Frontal cortex (tissue), 4 donors: ENCODE data around the gene CTSZ. TPM values are rescaled to one million over a fixed set of nuclear protein-coding genes. Genes with fewer than 3 reads are reported as not detected.

Experiments used
- DNase-seq, 2 donors: peaks; one replicate each; pipeline ENCODE4 v3.0.0; 2012; ENCODE audit warnings: low spot score in 2 of 2
- FAIRE-seq: peaks from 2 replicates; lab custom pipeline; 2012; peaks lifted over from hg19 to GRCh38; lab: Jason Lieb, UNC
- total RNA-seq: library from RNA; depleted of rRNA; stranded (reverse); fragments of >200 nt; gene quantifications from one replicate; pipeline ENCODE4 v1.2.3, GENCODE V29; 2014
- donor health status: control.
- donor health status: control.
- donor health status: control.

CTSZ gene
- total RNA-seq, 1 donor from 2014 or later = 10.6 TPM

- DNase-seq (no peak), FAIRE-seq (no peak)
Observed at GRCh38 chr20:59001449-59002171, 5.4 kb downstream of the CTSZ start.

GRCh38 chr20:59001068-59001448 lies 6.0 kb downstream of the CTSZ start:
- no peak for FAIRE-seq

GRCh38 chr20:59000326-59000725 lies 6.7 kb downstream of the CTSZ start:
- no peak for DNase-seq
- no peak for FAIRE-seq

More at GRCh38 chr20:59001068-59001448, 6.0 kb downstream of the CTSZ start:
- DNase-seq = no peak

GRCh38 chr20:58998656-58999055 lies 8.4 kb downstream of the CTSZ start:
- DNase-seq (no peak), FAIRE-seq (no peak)

GRCh38 chr20:58997141-58997770 lies 9.8 kb downstream of the CTSZ start:
- DNase-seq (no peak), FAIRE-seq (no peak)

GRCh38 chr20:58996226-58996611 lies 10.8 kb downstream of the CTSZ start:
- no peak for FAIRE-seq
- DNase-seq = no peak

- DNase-seq = no peak
Observed at GRCh38 chr20:58995461-58996225, 11.4 kb downstream of the CTSZ start.

GRCh38 chr20:58994390-58995159 lies 12.5 kb downstream of the CTSZ start:
- FAIRE-seq (no peak), DNase-seq (no peak)

More at GRCh38 chr20:58995461-58996225, 11.4 kb downstream of the CTSZ start:
- FAIRE-seq = no peak

- no peak for DNase-seq
- no peak for FAIRE-seq
Observed at GRCh38 chr20:58993332-58994248, 13.5 kb downstream of the CTSZ start.

- no peak for FAIRE-seq
- DNase-seq = no peak
Observed at GRCh38 chr20:58992911-58993310, 14.1 kb downstream of the CTSZ start.

- no peak for FAIRE-seq
- DNase-seq = no peak
Observed at GRCh38 chr20:58991715-58992114, 15.3 kb downstream of the CTSZ start.

- no peak for DNase-seq
- FAIRE-seq = no peak
Observed at GRCh38 chr20:58990651-58991445, 16.2 kb downstream of the CTSZ start.

GRCh38 chr20:58989196-58989595 lies 17.9 kb downstream of the CTSZ start:
- FAIRE-seq (no peak), DNase-seq (no peak)

GRCh38 chr20:58988565-58988882 lies 18.5 kb downstream of the CTSZ start:
- FAIRE-seq (no peak), DNase-seq (no peak)

- DNase-seq (no peak), FAIRE-seq (no peak)
Observed at GRCh38 chr20:58987790-58988564, 19.1 kb downstream of the CTSZ start.

- DNase-seq = no peak
Observed at GRCh38 chr20:58986968-58987517, 20.0 kb downstream of the CTSZ start.

GRCh38 chr20:58986286-58986967 lies 20.6 kb downstream of the CTSZ start:
- DNase-seq (no peak), FAIRE-seq (no peak)

More at GRCh38 chr20:58986968-58987517, 20.0 kb downstream of the CTSZ start:
- no peak for FAIRE-seq
